Right renal cortex interstitium (tissue), 3 donors: ENCODE measurements around the gene TTC23. TPM values are rescaled to one million over a fixed set of nuclear protein-coding genes. Genes with fewer than 3 reads are reported as not detected.
"Not testable (repeated sequence)": the region's sequence is repeated elsewhere in the genome, so short reads cannot be mapped to it uniquely, and the experiment has no call there.

Source experiments
- DNase-seq, 3 donors: peaks; one replicate each; pipeline ENCODE4 v3.0.0-alpha.2; 2013; ENCODE audit warnings: low read depth in 3 of 3, low spot score in 2 of 3
- polyA plus RNA-seq, 3 donors: library from polyadenylated mRNA; unstranded; fragments of 120-200 nt; gene quantifications; one replicate each; pipeline ENCODE4 v1.2.1, GENCODE V29; 2013; ENCODE audit not compliant: insufficient read length in 3 of 3

Gene TTC23
- polyA plus RNA-seq, 3 donors: 28.2 to 34.0 (median 31.6) TPM

DNA sequence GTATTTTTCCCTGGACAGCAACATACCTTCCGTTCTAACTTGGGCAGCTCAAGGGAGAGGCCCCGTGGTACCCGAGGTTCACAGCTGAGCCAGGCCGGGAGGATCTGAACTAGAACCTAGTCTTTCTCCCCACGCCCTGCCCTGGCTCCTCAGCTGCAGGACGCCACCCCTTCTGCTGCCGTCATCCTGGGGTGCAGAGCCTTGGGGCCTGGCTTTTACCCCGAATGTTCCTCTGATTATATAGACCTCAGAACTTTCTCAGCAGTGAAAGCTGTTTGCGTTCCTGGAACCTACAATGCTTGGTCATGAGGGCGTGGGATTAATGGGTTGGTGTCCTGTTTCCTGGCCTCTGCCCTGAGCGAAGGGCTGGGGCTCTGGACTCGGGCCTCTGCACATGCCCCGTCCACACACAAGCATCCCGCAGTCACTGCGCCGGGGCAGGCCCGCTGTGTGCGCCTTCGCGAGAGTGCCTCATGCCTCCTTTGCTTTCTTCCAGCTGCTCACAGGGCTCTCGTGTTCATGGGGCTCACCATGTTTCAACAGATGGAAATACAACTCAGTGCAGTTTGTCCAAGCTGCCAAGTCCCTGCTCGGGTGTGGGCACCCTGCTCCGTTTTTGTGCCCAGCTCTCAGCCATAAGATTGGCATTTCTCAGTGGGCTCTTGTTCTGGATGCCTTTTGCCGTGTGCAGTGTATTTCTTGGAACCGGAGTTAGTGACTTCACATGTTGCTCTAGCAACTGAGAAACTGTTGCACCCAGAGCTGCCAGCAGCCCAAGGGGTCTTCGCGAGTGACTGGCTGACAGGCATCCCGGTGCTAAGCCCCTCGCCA lies 124.1 kb downstream of the TTC23 start:
- DNase-seq: no peak

GRCh38 chr15:99124641-99125040 lies 124.7 kb downstream of the TTC23 start:
- DNase-seq: no peak

DNA sequence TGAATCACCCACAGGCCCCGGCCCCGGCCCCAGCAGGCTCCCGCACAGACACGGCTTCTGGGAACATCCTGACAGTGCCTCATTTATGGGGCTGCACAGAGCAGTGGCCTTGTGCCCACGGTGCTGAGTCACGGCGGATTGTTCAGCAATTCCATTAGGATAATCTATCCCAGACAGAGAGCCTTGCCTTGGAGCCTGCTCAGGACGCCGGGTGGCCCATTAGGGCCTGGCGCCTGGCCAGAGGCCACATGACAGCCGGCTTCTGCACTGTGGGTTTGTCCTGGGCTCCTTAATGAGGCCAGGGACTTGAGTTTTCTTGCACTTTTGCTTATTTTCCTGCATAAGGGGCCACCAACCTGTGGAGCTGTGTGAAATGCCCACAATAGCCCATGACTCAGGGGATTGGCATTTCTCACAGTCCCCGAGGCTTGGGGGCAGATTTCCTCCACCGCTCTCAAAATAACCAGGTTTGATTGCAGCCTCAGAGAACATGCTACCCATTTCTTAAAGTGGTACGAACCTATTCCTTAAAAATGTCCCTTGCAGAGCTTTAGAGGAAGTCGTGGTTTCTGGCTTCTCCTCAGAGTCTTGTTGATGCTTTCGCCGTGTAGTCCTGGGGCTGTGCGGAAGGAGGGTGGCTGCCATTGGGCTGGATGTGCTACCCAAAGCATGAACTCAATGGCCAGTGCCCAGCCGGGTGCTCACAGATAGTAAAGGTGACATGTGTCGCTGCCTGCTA lies 125.5 kb downstream of the TTC23 start:
- peak in 1 of 3 donors; percentile 48 for DNase-seq

- no peak for DNase-seq
Measured at GRCh38 chr15:99122831-99123712, 126.3 kb downstream of the TTC23 start.

DNA sequence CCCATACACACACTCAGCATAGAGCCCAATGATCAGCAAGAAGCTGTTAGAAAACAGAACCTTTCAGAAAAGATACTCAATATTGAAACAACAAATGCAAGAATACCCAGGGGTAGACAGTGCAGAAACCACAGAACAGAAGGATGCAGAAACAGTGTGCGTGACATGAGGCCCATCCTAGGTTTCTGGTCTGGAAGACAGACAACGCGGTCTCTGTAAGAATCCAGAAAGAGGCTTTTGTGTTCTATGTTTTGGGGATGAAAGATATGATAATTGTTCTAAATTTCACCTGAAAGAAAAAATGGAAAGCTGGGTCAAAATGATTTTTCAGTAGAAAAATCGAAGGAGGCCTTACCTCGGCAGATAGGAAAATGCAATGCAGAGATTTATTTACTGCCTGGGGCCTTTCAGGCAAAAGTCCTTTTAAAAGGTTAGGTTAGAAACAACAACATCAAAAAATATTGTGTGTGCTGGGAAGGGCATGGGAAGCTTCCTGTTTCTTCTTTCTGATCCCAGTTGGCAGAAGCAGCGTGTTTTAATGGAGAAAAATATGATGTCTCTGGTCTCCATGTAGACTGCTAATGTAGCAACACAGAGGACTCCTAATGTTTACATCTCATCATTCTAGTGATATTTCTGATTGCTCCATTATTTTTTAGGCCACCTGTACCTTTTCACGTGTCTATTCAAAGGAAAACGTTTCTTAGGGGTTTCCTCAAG lies 127.5 kb downstream of the TTC23 start:
- no peak for DNase-seq

GRCh38 chr15:99121207-99121606 lies 128.2 kb downstream of the TTC23 start:
- no peak for DNase-seq

DNA sequence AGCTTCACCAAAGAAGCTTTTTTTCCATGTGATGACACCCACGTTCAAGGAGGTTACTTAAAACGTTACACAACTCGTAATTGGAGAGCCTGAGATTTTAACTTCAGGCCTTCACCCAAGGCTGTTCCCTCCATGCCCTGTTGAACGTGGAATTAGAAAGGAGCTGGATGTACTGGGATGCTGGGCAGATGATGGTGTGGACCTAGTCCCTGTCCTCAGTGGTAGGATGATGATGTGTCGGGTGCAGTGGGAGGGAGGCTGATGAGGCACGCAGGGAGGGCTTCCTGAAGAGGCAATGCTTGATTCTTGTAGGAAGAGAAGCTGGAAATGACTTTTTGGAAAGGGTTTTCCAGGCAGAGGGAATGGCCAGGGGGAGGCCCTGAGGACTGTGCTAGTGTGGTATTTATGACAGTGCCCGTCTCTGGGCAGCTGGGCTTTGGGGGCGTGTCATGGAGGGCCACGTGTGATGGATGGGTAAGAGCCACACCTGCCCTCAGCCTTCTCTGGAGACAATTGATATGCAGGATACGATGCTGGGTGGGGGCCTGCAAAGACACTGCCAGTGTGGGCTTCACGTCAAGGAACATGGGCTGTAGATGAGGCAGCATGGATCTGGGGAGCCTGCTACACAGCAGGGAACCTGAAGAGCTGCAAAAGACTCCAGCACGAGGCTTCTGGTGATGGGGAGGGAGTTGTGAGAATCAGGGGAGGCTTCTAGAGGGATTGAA lies 129.2 kb downstream of the TTC23 start:
- DNase-seq: no peak

GRCh38 chr15:99118801-99119546 lies 130.4 kb downstream of the TTC23 start:
- DNase-seq: no peak

GRCh38 chr15:99118258-99118632 lies 131.1 kb downstream of the TTC23 start:
- DNase-seq: no peak

DNA sequence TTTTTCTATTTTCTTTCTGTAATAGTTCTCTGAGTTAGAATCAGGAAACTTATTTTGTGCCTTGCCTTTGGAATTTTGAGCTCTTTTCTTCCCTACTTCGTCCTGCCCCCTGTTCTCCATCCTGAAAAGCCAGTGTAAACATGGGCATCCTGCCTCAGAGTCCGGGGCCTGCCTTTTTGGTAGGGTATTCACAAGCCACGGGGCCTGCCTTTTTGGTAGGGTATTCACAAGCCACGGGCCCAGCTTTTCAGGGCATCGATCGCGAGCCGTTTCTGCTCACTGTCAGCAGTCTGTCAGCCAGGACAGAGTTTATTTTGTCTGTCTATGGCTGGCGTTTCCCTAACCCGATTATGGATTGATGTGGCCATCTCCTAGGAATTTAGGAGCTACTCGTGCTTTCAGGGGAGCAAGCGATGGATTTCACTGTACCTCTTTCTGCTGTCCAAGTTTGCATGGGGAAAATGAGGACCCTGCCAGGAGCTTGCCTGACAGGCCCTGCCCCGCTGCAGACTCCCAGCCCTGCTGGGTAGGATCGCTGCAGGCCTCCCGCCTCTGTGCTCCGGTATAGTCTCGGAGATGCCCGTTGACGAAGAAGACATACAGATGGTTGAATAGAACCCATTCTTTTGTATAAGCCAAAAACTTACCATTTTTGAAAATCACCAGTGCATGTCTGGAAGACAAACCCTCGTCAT lies 131.7 kb downstream of the TTC23 start:
- DNase-seq: no peak

- no peak for DNase-seq
Measured at GRCh38 chr15:99117111-99117510, 132.3 kb downstream of the TTC23 start.

DNA sequence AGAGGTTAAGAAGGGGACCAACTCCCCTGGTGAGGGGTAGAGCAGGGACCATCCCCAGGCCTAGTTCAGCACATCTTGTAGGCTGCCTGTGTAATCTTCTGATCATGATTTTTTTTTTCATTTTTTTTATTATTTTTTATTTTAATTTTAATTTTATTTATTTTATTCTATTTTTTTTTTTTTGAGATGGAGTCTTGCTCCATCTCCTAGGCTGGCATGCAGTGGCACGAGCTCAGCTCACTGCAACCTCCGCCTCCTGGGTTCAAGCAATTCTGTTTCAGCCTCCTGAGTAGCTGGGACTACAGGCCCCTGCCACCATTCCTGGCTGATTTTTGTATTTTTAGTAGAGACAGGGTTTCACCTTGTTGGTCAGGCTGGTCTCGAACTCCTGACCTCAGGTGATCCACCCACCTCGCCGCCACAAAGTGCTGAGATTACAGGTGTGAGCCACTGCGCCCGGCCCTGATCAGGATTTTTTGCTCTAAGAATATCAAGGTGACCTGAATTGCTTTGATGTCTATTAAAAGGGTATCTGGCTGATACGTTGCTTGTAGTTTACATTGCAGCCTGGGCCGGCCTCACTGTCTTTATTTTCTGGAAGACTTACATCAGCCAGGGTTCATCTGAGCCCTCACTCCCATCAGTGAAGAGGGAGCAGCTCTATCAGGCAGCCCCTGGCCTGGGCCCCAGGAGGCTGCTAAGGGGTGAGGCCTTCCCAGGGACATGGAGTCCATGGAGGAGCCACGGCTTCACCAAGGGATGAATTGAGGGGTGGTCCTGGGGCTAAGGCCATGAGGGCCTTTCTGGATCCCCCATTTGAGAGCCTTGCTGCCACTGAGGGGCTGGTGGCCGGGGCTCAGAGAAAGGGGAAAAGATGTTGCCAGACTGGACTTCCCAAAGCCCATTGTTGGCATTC lies 133.8 kb downstream of the TTC23 start:
- no peak for DNase-seq

GRCh38 chr15:99114511-99115299 lies 134.7 kb downstream of the TTC23 start:
- DNase-seq: no peak

DNA sequence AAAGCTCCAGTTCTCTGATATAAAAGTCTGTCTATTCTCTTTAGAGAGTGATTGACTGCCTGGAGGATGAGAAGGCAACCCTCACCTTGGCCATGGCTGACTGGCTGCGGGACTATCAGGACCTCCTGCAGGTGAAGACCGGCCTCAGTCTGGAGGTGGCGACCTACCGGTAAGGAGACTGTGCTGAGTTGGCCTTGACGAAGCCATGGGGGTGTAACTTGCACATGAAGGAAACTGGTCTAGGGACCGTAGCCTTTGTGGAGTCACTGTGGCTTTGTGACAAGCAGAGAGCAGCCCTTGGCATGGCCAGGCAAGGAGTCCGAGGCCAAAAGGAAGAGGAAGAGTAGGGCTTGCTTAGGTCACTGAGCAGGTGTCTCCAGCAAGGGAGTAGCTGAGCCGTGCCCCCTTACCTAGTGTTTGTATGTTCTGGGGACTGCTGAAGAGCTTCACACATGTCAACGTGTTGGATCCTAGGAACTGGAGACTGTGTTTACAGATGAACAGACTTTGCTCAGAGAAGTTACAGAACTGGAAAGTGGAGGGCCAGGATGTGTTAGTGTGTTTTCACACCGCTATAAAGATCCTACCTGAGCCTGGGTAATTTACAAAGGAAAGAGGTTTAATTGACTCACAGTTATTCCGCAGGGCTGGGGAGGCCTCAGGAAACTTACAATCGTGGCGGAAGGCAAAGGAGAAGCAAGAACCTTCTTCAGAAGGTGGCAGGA lies 135.7 kb downstream of the TTC23 start:
- DNase-seq: no peak

DNA sequence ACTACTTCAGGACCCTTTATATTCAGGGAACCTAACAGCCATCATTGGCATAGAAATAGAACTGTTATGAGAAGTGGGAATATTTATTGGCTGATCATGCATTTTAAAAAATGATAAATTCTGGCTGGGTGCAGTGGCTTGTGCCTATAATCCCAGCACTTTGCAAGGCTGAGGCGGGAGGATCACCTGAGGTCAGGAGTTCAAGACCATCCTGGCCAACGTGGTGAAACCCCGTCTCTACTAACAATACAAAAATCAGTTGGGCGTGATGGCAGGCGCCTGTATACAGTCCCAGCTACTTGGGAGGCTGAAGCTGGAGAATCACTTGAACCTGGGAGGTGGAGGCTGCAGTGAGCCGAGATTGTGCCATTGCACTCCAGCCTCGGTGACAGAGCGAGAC lies 137.7 kb downstream of the TTC23 start:
- DNase-seq: not testable (repeated sequence)
